Tibial nerve (tissue), 4 donors: ENCODE data around the gene KCNG3. TPM values are rescaled to one million over a fixed set of nuclear protein-coding genes. Genes with fewer than 3 reads are reported as not detected.

ENCODE experiments used
- DNase-seq, 2 donors: peaks; one replicate each; pipeline ENCODE4 v3.0.0-alpha.2; 2019; ENCODE audit warnings: low spot score in 2 of 2
- H3K27ac ChIP-seq, 4 donors: fragments of 200-600 bp; sonication (generic) in 3 of 4; one replicate each; pipeline ENCODE4 v1.5.1; 2017 to 2019; ENCODE audit warnings: mild to moderate bottlenecking in 1 of 4
- H3K27me3 ChIP-seq, 2 donors: fragments of 200-600 bp; sonication (generic) in 1 of 2; one replicate each; pipeline versions ENCODE4 v1.5.1 to v1.6.0; 2017 to 2019
- H3K36me3 ChIP-seq, 3 donors: fragments of 200-600 bp; sonication (generic); one replicate each; pipeline ENCODE4 v1.5.1; 2018 to 2019
- H3K4me1 ChIP-seq, 4 donors: fragments of 200-600 bp; sonication (generic) in 3 of 4; one replicate each; pipeline ENCODE4 v1.5.1; 2017 to 2019
- H3K4me3 ChIP-seq, 4 donors: fragments of 200-600 bp; sonication (generic) in 3 of 4; one replicate each; pipeline ENCODE4 v1.5.1; 2017 to 2019; ENCODE audit warnings: mild to moderate bottlenecking in 1 of 4, moderate library complexity in 1 of 4
- H3K9me3 ChIP-seq, 4 donors: fragments of 200-600 bp; sonication (generic) in 3 of 4; one replicate each; pipeline ENCODE4 v1.5.1; 2017 to 2019
- EP300 ChIP-seq, 2 donors: sonication (generic); formaldehyde crosslinking; IDR thresholded peaks; one replicate each; pipeline ENCODE4 v1.6.1; 2017; ENCODE audit warnings: antibody characterized with exemption in 2 of 2, mild to moderate bottlenecking in 1 of 2
- POLR2A ChIP-seq, 2 donors: fragments of 450-650 bp; IDR thresholded peaks; one replicate each; pipeline ENCODE4 v1.6.1; 2017; ENCODE audit warnings: antibody characterized with exemption in 2 of 2, mild to moderate bottlenecking in 2 of 2, moderate library complexity in 2 of 2
- WGBS, 2 donors: methylation state at CpG; one replicate each; pipeline ENCODE4 v1.1.5; 2018; 5-methylcytosine and 5-hydroxymethylcytosine counted together
- total RNA-seq, 4 donors: library from RNA; depleted of rRNA; stranded (reverse); fragments of >200 nt; gene quantifications; one replicate each; pipeline ENCODE4 v1.1.0, GENCODE V29; 2016
- TF ChIP-seq, protein P1 (sequence below), 5 experiments: fragments of 200-600 bp in 3 of 5; fragments of 450-650 bp in 2 of 5; sonication (generic) in 3 of 5; IDR thresholded peaks; one replicate each; pipeline ENCODE4 v1.5.1; 2016 to 2019; ENCODE audit warnings: antibody characterized with exemption in 5 of 5, mild to moderate bottlenecking in 3 of 5, moderate library complexity in 2 of 5

Gene KCNG3
- total RNA-seq, 4 donors from 2014 or later, result 6.6 to 17.8 (median 9.9) TPM

DNA sequence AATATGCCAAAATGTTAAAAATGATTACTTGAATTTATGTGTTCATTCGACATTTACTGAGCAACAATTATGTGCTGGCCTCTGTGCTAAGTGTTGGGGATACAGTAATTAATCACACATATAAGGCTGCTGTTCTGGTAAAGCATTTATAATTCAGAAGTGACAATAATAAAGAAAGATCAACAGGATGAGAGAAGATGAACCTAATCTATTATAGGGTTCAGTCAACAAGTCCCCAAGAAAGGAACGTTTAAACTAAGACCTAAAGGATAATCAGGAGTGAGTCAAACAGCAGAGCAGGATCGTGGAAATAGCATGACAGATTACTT is 72.7 kb downstream of the KCNG3 start:
- Histone ChIP-seq H3K4me1 (peaks cover 0 to 50% (median 2%) of the 10 kb centered on the region in 4 donors), H3K9me3 (no peaks in the 10 kb centered on the region), H3K27me3 (no peaks in the 10 kb centered on the region), H3K36me3 (no peaks in the 10 kb centered on the region), H3K4me3 (no peak overlapping the region), H3K27ac (peak overlapping the region in 2 of 4 donors; percentile 51 to 79)
- WGBS, 2 donors, result 45 to 57% methylated on average over 3 of the region's 3 CpGs
- DNase-seq, result no peak
- TF ChIP-seq, protein P1, sequence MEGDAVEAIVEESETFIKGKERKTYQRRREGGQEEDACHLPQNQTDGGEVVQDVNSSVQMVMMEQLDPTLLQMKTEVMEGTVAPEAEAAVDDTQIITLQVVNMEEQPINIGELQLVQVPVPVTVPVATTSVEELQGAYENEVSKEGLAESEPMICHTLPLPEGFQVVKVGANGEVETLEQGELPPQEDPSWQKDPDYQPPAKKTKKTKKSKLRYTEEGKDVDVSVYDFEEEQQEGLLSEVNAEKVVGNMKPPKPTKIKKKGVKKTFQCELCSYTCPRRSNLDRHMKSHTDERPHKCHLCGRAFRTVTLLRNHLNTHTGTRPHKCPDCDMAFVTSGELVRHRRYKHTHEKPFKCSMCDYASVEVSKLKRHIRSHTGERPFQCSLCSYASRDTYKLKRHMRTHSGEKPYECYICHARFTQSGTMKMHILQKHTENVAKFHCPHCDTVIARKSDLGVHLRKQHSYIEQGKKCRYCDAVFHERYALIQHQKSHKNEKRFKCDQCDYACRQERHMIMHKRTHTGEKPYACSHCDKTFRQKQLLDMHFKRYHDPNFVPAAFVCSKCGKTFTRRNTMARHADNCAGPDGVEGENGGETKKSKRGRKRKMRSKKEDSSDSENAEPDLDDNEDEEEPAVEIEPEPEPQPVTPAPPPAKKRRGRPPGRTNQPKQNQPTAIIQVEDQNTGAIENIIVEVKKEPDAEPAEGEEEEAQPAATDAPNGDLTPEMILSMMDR (IDR thresholded peaks at IDR 0.05), result no peak
- no peak for TF ChIP-seq POLR2A (IDR thresholded peaks at IDR 0.05)
- TF ChIP-seq EP300 (IDR thresholded peaks at IDR 0.05), result no peak

DNA sequence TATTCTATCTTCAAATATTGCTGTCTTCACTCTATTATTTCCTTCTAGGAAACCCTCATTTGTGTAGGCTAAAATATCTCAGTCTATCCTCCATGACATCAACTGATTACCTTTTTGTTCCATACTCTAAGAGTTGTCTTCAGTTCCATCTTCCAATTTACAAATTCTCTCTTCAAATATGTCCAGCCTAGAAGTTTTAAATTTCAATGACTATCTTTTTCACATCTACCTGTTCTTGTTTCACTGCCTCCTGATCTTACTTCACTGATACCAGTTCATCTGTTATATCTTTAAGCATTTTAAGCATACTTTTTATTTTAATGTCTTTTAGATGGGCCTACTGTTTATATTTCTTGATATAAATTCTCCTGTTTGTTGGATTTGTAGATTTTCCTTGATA is 79.1 kb downstream of the KCNG3 start:
- TF ChIP-seq, protein P1 (IDR thresholded peaks at IDR 0.05), result no peak
- TF ChIP-seq EP300 (IDR thresholded peaks at IDR 0.05) (no peak), POLR2A (IDR thresholded peaks at IDR 0.05) (no peak)

DNA sequence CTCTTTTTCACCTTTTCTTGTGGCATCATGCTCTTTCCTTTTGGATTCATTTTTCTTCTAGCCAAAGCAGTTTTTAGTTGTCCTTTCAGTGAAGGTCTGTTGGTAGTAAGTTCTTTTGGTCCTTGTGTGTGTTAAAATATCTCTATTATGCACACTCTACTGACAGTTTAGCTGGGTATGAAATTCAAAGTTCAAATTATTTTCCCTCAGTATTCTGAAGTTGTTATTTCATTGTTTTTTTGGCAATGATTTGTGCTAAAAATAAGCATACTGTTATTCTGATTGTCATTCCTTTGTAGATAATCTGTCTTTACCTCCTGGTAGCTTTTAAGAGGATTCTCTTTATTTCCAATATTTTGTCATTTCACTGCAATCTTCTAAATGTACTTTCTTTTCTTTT is 79.6 kb downstream of the KCNG3 start:
- Histone ChIP-seq H3K27me3 (no peaks in the 10 kb centered on the region), H3K4me3 (no peak overlapping the region), H3K9me3 (peaks cover 0 to 20% (median 0%) of the 10 kb centered on the region in 4 donors), H3K27ac (no peak overlapping the region), H3K36me3 (no peaks in the 10 kb centered on the region), H3K4me1 (no peaks in the 10 kb centered on the region)
- DNase-seq, result no peak
- TF ChIP-seq POLR2A (IDR thresholded peaks at IDR 0.05), result no peak
- TF ChIP-seq, protein P1 (IDR thresholded peaks at IDR 0.05), result no peak
- TF ChIP-seq EP300 (IDR thresholded peaks at IDR 0.05), result no peak

More for the DNA sequence above, 79.1 kb downstream of the KCNG3 start:
- no peaks in the 10 kb centered on the region for H3K27me3 ChIP-seq
- H3K9me3 ChIP-seq, result peaks cover 0 to 20% (median 0%) of the 10 kb centered on the region in 4 donors
- H3K4me3 ChIP-seq, result no peak overlapping the region
- H3K27ac ChIP-seq, result no peak overlapping the region
- no peaks in the 10 kb centered on the region for H3K36me3 ChIP-seq
- peaks cover 0 to 4% (median 0%) of the 10 kb centered on the region in 4 donors for H3K4me1 ChIP-seq
- no peak for DNase-seq

DNA sequence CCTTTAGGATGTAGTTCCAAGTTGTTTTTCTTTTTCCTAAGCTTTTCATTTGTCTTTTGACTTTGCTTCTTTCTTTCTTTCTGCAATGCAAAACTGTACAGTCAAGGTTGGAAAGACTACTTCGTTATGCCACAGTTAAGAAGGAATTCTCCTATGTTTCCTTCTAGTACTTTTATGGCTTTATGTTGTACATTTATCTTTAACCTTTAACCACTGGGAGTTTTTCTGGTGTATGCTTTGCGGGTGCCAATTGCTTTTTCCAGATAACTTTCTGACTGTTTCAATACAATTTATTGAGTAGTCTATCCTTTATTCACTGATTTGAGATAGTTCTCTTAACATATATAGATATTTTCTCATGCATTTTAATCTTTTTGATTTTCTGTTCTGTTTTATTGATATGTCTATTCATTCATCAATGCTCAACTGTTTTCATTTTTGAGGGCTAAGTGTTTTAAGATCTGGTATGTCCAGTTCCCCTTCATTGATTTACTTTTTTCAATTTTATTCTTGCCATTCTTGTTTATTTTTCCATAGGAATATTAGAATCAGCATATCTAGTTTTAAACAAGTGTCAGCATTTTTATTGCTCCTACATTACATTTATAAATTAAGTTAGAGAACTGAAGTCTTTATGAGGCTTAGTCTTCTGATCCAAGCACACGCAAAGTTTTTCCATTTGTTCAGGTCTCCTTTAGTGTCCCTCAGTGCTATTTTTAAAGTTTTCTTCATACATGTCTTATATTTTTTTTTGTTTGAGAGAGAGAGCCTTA is 82.9 kb downstream of the KCNG3 start:
- Histone ChIP-seq H3K4me1 (no peaks in the 10 kb centered on the region), H3K4me3 (no peak overlapping the region), H3K9me3 (peaks cover 0 to 20% (median 0%) of the 10 kb centered on the region in 4 donors), H3K27me3 (no peaks in the 10 kb centered on the region), H3K27ac (no peak overlapping the region), H3K36me3 (no peaks in the 10 kb centered on the region)
- TF ChIP-seq EP300 (IDR thresholded peaks at IDR 0.05) (no peak), POLR2A (IDR thresholded peaks at IDR 0.05) (no peak)
- TF ChIP-seq, protein P1 (IDR thresholded peaks at IDR 0.05), result no peak
- 85 to 88% methylated on average over 3 of the region's 3 CpGs for WGBS, 2 donors
- DNase-seq, result no peak

DNA sequence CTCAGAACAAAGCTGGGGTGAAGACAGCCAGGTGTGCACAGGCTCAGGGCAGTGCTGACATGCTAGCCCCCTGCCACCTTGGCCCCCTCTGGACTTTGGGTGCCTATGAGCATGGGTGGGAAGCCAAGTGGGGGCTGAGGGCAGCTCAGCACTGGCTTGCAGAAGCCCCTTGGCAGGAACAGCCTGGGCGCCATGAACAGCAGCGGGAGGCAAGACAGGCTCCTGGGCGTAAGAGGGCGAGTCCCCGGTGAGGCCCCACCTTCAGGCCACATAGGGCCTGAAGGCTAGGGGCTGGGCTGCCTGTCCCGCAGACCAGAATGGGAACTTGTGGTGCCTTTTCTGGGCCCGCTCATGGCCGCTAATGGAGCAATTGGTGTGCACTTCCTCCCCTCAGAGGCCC is 85.8 kb downstream of the KCNG3 start:
- Histone ChIP-seq H3K4me3 (no peak overlapping the region), H3K36me3 (no peaks in the 10 kb centered on the region), H3K27ac (no peak overlapping the region), H3K27me3 (no peaks in the 10 kb centered on the region), H3K4me1 (no peaks in the 10 kb centered on the region), H3K9me3 (no peaks in the 10 kb centered on the region)
- TF ChIP-seq, protein P1 (IDR thresholded peaks at IDR 0.05), result no peak
- TF ChIP-seq POLR2A (IDR thresholded peaks at IDR 0.05) (no peak), EP300 (IDR thresholded peaks at IDR 0.05) (no peak)
- 93 to 100% methylated on average over 2 to 8 of the region's 8 CpGs for WGBS, 2 donors
- no peak for DNase-seq
